ENCODE data around the gene TFF3.

The TFF3 gene

GRCh38 chr21:42360317-42360716 is 45.1 kb upstream of the TFF3 start:
- in situ Hi-C loops (cut with MboI; ENCODE audit: low sequenced_read_pairs, unreplicated experiment): no loop called here
- TF ChIP-seq, protein P1, sequence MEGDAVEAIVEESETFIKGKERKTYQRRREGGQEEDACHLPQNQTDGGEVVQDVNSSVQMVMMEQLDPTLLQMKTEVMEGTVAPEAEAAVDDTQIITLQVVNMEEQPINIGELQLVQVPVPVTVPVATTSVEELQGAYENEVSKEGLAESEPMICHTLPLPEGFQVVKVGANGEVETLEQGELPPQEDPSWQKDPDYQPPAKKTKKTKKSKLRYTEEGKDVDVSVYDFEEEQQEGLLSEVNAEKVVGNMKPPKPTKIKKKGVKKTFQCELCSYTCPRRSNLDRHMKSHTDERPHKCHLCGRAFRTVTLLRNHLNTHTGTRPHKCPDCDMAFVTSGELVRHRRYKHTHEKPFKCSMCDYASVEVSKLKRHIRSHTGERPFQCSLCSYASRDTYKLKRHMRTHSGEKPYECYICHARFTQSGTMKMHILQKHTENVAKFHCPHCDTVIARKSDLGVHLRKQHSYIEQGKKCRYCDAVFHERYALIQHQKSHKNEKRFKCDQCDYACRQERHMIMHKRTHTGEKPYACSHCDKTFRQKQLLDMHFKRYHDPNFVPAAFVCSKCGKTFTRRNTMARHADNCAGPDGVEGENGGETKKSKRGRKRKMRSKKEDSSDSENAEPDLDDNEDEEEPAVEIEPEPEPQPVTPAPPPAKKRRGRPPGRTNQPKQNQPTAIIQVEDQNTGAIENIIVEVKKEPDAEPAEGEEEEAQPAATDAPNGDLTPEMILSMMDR (IDR thresholded peaks at IDR 0.05; ENCODE audit: borderline replicate concordance, control extremely low read depth, extremely low read depth, insufficient read depth, missing control alignments): no peak
- DNase-seq (ENCODE audit: low spot score): no peak

- in situ Hi-C loops (cut with MboI; ENCODE audit: low sequenced_read_pairs, unreplicated experiment): no loop called here
- DNase-seq (ENCODE audit: low spot score): no peak
- TF ChIP-seq, protein P1 (IDR thresholded peaks at IDR 0.05; ENCODE audit: borderline replicate concordance, control extremely low read depth, extremely low read depth, insufficient read depth, missing control alignments): no peak
These were observed 43.7 kb upstream of the TFF3 start for GRCh38 chr21:42358937-42359336.

DNA sequence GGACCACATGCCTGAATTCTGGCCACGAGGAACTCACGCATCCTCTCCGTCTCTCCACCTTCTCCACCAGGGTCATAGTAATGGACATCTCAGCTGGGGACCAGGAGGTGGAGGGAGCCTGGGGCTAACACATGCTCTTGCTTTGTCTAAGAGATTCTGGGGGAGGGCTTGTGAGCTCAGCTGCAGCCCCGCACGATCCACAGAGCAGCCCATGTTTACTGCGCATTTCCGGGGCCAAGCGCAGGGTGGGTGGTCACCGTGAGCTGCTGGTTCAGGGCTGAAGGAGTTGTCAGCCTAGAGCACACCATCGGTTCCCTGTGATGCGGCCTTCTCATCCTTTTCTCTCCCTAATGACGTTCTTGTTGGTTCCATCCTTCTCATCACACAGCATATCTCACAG is 43.1 kb upstream of the TFF3 start:
- DNase-seq (ENCODE audit: low spot score): no peak
- TF ChIP-seq, protein P1 (IDR thresholded peaks at IDR 0.05; ENCODE audit: borderline replicate concordance, control extremely low read depth, extremely low read depth, insufficient read depth, missing control alignments): no peak
- in situ Hi-C loops (cut with MboI; ENCODE audit: low sequenced_read_pairs, unreplicated experiment): no loop called here

GRCh38 chr21:42357307-42357706 is 42.1 kb upstream of the TFF3 start:
- no peak for DNase-seq (ENCODE audit: low spot score)
- in situ Hi-C loops (cut with MboI; ENCODE audit: low sequenced_read_pairs, unreplicated experiment): no loop called here
- TF ChIP-seq, protein P1 (IDR thresholded peaks at IDR 0.05; ENCODE audit: borderline replicate concordance, control extremely low read depth, extremely low read depth, insufficient read depth, missing control alignments): no peak

DNA sequence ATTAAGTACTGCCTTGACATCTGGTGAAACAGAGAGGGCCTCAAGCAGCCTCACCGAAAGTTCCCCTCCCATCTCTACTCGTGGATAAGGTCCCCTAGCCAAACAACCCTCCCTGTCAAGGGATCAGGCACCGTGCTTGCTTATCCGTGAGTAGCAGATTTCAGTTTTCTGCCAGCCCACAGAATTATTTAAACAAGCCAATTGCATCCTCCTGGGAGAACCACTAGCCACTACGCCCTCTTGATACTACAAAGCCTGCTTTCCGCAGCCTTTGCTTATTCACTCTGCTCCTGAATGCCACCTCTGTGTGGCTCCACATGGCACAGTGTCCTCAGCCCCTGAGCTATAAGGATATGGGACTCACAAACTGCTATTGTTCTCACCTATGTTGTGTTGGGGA is 41.4 kb upstream of the TFF3 start:
- in situ Hi-C loops (cut with MboI; ENCODE audit: low sequenced_read_pairs, unreplicated experiment): no loop called here
- TF ChIP-seq, protein P1 (IDR thresholded peaks at IDR 0.05; ENCODE audit: borderline replicate concordance, control extremely low read depth, extremely low read depth, insufficient read depth, missing control alignments): no peak
- no peak for DNase-seq (ENCODE audit: low spot score)

DNA sequence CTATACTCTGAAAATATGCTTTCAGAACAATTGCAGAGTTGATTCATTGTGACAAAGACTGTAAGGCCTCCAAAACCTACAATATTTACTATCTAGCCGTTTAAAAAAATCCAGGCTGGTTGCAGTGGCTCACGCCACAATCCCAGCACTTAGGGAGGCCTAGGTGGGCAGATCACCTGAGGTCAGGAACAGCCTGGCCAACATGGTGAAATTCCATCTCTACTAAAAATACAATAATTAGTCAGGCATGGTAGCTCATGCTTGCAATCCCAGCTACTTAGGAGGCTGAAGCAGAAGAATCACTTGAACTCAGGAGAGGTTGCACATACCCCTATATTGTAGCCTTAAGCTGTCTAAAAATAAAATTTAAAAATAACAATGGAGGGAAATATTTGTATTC is 40.8 kb upstream of the TFF3 start:
- TF ChIP-seq, protein P1 (IDR thresholded peaks at IDR 0.05; ENCODE audit: borderline replicate concordance, control extremely low read depth, extremely low read depth, insufficient read depth, missing control alignments): no peak
- no peak for DNase-seq (ENCODE audit: low spot score)
- in situ Hi-C loops (cut with MboI; ENCODE audit: low sequenced_read_pairs, unreplicated experiment): no loop called here

DNA sequence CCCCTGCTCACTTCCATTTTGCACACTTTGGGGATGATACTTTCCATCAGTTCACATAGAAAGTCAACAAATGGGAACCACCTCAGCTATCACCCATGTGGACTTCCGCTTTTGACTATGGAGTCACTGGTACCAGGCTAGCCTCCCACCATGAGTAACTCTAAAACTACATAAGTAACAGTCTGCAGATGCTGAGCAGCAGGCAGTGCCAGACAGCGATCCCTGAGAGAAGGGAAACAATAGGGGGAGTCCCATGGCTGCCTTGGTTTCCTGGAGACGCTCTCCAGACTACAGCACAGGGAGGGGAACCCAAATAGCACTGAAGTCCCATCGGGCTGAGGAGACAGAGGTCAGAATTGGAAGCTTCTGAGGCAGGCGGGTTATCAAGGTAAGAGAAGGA is 38.4 kb upstream of the TFF3 start:
- TF ChIP-seq, protein P1 (IDR thresholded peaks at IDR 0.05; ENCODE audit: borderline replicate concordance, control extremely low read depth, extremely low read depth, insufficient read depth, missing control alignments): no peak
- DNase-seq (ENCODE audit: low spot score): no peak
- in situ Hi-C loops (cut with MboI; ENCODE audit: low sequenced_read_pairs, unreplicated experiment): no loop called here

All from GM13976 (cell line).